GM21825 (cell line): Measurements from ENCODE around the gene EHD2.
"Not testable (repeated sequence)": the region's sequence is repeated elsewhere in the genome, so short reads cannot be mapped to it uniquely, and the experiment has no call there.

Source experiments
- ATAC-seq: cut with Tn5 transposase; IDR thresholded peaks from one replicate; pipeline ENCODE4 v1.9.1; 2021; ENCODE audit warnings: mild to moderate bottlenecking, moderate library complexity; ENCODE audit not compliant: unreplicated experiment

Gene EHD2

DNA sequence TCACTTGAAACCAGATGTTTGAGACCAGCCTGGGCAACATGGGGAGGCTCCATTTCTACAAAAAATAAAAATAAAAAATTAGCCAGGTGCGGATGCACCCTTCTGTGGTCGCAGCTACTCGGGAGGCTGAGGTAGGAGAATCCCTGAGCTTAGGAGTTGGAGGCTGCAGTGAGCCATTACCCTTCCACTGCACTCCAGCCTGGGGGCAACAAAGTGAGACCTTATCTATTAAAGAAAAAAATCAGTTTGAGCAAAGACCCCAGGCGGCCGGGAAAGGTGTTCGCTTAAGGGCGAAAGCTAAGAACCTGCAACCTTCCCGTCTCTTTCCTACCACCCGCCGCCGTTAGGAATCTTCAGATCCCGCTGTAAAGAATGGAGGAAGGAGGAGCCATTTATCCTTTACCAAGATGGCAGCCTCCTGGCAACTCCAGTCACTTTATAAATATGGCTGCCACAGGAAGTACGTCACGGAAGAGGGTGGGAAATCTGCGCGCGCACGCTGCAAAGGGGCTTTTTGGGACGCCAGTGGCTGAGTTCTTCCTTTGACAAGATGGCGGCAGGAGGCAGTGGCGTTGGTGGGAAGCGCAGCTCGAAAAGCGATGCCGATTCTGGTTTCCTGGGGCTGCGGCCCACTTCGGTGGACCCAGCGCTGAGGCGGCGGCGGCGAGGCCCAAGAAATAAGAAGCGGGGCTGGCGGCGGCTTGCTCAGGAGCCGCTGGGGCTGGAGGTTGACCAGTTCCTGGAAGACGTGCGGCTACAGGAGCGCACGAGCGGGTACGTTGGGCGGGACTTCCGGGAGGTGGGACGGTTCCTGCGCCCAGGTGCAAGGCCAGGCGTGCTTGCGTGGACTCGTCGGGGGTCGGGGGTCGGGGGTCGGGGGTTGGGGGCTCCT lies 32.0 kb downstream of the EHD2 start, which contains the start of gene NOP53:
NOP53 (plus strand) TSS at position 537 of the 892 bp plus-strand sequence; CDS start at position 551, 14 bp downstream.
- ATAC-seq, result peak; percentile 59

DNA sequence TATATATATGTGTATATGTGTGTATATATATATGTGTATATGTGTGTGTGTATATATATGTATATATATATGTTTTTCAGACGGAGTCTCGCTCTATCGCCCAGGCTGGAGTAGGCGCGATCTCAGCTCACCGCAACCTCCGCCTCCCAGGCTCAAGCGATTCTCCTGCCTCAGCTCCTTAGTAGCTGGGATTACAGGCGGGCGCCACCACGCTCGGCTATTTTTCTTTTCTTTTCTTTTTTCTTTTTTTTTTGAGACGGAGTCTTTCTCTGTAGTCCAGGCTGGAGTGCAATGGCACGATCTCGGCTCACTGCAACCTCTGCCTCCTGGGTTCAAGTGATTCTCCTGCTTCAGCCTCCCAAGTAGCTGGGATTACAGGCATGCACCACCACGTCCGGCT lies 32.9 kb downstream of the EHD2 start:
- ATAC-seq, result not testable (repeated sequence)

DNA sequence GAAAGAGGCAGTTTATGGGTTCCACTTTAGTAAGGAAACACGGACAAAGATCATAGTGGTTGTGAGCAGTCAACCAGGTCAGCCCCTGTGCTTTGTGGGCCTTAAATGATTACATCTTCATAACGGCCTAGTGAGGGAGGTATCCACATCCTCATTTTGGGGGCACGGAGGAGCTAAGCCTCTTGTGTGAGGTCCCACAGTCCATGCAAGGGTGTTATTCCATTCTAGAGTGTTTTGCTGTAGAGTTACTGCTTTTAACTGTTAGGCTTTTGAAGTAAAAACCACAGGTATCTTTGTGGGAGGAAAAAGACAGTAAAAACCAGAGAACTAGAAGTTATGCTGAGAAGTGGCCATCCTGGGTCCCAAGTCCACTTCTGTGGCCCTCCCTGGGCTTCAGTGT lies 36.1 kb downstream of the EHD2 start:
- no peak for ATAC-seq

DNA sequence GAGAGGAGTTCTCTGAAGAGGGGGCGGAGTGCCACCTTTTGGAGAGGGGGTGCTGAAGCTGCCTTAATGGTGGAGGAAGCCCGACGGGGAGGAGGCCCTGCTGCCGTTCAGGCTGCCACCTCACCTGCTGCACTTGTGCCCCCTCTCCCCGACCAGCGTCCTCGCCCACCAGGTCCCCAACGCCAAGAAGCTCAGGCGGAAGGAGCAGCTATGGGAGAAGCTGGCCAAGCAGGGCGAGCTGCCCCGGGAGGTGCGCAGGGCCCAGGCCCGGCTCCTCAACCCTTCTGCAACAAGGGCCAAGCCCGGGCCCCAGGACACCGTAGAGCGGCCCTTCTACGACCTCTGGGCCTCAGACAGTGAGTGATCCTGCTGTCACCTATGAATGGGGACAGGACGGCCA lies 37.5 kb downstream of the EHD2 start:
- no peak for ATAC-seq

DNA sequence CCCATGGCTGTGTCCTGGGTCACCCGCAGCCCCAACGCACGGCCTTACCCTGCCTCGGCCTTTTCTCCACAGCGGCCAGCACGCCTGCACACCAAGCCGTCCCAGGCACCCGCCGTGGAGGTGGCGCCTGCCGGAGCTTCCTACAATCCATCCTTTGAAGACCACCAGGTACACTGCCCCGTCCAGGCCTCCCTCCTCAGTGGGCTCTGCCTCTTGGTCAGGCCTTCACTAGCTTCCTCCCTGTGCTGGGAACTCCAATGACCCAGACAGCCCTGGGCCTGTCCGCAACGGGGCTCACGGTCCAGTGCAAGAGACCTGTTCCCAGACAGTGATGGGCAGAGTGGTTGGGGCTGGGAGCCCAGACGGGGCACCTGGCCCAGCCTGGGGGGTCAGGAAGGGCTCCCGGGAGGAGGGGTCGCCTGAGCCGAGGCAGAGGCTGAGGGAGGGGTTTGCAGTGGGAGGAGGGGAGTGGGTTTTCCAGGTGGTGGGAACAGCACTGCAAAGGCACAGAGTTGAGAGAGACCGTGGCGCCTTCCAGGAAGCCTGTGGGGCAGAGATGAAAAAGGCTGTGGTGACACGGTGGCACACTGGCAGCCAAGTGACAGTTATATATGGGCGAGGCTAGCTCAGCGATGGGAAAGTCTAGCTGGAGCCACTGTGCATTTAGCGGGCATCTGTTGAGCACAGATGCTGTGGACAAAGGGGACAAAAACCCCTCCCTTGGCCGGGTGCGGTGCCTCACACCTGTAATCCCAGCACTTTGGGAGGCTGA lies 39.4 kb downstream of the EHD2 start:
- no peak for ATAC-seq

DNA sequence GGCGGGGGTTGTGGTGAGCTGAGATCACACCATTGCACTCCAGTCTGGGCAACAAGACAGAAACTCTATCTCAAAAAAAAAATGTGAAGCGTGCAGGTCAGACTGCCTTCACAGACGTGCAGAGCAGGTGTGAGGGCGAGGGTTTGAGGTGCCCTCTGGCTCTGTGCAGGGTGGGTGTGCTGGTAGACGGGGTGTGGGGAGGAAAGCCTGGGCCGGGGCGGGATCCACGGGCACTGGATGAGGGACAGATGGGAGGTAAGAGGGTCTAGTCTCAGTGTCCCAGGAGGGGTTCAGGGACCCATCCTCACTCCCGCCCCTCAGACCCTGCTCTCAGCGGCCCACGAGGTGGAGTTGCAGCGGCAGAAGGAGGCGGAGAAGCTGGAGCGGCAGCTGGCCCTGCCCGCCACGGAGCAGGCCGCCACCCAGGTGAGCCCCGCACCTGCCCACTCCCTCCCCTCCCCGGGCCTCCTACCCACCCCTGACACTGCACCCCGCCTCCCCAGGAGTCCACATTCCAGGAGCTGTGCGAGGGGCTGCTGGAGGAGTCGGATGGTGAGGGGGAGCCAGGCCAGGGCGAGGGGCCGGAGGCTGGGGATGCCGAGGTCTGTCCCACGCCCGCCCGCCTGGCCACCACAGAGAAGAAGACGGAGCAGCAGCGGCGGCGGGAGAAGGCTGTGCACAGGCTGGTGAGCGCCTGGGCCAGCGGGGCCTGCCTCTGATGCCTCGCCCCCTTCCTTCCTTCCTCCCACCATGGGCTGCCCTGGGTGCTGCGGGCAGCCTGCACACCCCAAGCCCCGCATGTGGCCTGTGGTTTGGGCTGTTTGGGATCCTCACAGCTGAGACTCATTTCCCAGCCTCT lies 41.2 kb downstream of the EHD2 start:
- ATAC-seq, result no peak

DNA sequence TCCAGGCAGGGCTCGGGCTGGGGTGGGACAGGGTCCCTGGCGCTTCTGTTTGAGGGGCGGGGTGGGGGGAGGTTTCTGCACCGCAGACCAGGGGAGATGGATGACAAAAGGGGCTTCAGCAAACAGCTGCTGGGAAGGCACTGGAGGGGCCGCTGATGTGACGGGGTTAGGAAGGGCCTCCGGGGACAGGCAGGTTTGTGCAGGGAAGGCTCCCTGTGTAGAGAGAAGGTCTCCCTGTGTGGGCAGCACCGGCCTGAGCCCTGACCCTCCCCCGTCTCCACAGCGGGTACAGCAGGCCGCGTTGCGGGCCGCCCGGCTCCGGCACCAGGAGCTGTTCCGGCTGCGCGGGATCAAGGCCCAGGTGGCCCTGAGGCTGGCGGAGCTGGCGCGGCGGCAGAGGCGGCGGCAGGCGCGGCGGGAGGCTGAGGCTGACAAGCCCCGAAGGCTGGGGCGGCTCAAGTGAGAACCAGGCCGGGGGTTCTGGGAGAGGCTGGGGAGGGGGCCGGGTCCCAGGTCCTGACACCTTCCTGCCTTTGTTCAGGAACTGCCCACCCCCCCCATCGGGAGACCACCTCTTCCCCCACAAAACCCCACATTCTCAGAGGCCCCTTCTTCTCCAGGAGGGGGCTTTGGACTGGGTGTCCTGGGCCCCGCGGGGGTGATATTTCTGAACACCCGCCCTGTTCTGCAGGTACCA lies 42.0 kb downstream of the EHD2 start:
- no peak for ATAC-seq

DNA sequence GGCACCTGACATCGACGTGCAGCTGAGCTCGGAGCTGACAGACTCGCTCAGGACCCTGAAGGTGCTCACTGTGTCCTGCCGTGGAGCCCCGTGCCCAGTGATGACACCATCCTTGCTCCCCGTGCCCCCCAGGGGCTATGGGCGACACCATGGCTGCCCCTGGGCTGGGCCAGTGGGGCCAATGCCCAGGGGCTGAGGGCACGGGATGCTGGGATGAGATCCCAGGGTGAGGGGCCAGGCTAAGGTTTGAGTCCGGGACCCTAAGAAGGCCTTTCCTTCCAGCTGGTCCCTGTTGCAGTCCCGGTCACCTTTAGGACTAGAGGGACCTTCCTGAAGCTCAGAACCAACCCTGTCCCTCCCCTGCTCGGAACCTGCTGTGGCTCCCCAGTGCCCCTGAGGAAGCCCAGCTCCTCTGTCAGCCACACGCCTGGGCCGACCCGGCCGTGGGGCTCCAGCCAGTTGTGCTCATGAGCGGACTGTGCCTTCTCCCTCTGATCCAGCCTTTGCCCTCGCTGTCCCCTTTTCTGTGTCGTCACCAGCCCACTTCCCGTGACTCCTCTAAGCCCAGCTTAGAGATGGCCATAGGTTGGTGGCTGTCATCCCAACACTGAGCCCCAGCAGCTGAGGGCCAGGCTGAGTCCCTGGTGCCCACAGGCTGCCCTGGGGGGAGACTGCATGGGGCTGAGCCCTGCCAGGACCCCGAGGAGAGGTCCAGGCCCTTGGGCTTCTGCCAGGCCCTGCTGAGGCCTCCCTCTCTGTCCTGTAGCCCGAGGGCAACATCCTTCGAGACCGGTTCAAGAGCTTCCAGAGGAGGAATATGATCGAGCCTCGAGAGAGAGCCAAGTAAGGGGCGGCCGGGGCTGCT lies 42.8 kb downstream of the EHD2 start:
- no peak for ATAC-seq

DNA sequence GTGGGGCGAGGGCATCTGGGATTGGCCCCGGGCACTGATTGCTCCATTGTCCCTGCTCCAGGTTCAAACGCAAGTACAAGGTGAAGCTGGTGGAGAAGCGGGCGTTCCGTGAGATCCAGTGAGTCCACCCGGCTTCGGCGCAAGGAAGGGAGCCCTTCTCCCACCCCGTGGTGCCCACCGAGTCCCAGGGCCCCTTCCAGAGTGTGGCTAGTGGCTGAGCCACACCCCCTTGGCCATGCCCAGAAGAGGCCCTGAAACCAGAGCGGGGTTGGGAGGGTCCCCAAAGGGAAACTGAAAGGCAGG lies 43.4 kb downstream of the EHD2 start:
- ATAC-seq, result no peak

DNA sequence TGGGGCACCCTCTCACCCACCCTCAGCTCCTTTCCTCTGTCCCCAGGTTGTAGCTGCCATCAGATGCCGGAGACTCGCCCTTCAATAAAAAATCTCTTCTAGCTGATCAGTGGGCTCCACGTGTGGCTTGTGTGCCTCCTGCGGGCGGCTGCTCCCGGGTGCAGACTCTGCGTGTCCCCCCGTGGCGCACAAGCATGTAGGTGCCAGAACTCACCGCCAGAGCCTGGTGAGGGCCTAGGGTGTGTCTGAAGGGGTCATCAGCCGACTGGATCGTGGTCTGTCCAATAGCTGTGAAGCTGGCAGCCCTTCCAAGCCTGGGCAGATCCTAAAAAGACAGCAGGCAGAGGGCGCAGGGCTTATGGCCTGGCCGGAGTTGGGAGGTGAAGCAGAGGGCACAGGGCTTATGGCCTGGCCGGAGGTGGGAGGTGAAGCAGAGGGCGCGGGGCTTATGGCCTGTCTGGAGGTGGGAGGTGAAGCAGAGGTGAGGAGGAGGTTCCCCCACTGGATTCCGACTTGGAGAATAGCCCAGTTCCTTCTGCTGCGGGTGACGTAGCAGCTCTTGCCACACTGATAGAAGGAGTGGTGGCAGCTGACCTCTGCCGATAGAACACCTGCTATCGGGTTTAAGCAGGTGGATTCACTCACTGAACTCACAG lies 43.9 kb downstream of the EHD2 start:
- ATAC-seq, result no peak

DNA sequence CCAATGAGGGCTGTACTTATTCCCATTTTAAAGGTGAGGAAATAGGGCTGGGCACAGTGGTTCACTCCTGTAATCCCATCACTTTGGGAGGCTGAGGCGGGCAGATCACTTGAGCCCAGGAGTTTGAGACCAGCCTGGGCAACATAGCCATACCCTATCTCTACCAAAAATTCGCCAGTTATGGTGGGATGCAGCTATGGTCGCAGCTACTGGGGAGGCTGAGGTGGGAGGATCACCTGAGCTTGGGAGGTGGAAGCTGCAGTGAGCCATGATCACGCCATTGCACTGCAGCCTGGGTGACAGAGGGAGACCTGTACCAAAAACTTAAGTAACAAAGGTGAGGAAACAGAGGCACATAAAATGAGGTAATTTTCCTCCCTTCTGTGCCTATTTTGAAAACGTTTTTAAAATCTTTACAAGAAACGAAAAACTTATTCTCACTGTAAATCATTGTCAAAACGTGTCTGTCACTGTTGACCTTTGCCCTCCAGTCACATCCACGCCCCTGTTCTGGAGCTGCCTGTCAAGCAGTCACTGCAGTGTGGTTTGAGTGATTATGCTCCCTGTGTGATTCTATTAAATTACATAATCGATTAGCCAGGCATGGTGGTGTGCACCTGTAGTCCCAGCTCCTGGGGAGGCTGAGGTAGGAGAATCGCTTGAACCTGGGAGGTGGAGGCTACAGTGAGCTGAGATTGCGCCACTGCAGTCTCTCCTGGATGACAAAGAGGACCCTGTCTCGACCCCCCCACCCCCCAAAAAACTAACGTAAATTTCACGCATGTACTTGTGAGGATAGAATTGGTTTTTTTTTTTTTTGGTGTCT lies 44.6 kb downstream of the EHD2 start:
- no peak for ATAC-seq

DNA sequence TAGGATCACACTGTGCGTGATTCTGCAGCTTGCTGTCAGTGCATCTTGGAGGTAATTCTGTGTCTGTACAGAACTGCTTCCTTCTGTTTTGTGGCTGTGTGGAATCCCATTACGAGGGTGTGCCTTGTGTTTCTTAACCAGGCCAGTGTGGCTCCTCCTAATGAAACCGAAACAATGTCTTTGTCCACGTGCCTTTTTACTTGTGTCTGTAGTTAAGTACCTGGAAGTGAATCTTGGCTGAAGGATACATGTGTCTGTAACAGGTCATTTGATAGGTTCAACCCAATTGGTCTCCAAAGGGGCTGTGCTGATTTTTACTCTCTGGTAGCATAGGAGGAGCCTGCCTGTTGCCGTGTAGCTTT lies 45.2 kb downstream of the EHD2 start:
- no peak for ATAC-seq

DNA sequence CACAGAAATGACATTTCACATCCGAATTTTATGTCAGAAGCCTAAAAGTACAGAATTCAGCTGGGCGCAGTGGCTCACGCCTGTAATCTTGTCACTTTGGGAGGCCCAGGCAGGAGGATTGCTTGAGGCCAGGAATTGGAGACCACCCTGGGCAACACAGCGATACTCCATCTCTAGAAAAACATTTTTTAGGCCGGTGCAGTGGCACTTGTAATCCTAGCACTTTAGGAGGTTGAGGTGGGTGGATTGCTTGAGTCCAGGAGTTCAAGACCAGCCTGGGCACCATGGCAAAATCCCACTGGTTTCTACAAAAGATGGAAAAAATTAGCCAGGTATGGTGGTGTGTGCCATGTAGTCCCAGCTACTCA lies 47.4 kb downstream of the EHD2 start:
- no peak for ATAC-seq

DNA sequence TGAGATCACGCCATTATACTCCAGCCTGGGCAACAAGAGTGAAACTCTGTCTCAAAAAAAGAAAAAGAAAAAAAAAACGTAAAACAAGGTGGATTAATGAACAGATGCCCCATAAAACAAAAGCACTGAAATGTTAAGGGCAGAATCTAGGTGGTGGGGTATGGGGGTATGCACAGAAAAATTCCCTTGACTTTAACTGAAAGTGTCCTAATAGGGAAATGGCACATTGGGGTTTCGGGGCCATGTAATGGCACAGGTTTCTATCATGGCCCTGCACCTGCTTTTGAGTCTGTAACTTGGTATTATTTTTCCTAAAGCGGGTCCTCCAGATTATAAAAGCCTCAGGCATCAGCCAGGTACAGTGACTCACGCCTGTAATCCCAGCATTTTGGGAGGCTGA lies 48.3 kb downstream of the EHD2 start:
- no peak for ATAC-seq

DNA sequence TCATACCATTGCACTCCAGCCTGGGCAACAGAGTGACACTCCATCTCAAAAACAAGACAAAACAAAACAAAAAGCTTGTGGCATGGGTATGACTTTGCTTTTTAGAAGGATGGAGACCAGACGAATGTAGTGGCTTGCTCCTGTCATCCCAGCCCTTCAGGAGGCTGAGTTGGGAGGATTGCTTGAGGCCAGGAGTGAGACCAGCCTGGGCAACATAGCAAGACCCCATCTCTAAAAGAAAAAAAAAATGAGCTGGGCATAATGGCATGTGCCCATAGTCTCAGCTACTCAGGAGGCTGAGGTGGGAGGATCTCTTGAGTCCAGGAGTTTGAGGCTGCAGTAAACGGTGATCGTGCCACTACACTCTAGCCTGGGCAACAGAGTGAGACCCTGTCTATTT lies 48.9 kb downstream of the EHD2 start:
- ATAC-seq, result no peak

DNA sequence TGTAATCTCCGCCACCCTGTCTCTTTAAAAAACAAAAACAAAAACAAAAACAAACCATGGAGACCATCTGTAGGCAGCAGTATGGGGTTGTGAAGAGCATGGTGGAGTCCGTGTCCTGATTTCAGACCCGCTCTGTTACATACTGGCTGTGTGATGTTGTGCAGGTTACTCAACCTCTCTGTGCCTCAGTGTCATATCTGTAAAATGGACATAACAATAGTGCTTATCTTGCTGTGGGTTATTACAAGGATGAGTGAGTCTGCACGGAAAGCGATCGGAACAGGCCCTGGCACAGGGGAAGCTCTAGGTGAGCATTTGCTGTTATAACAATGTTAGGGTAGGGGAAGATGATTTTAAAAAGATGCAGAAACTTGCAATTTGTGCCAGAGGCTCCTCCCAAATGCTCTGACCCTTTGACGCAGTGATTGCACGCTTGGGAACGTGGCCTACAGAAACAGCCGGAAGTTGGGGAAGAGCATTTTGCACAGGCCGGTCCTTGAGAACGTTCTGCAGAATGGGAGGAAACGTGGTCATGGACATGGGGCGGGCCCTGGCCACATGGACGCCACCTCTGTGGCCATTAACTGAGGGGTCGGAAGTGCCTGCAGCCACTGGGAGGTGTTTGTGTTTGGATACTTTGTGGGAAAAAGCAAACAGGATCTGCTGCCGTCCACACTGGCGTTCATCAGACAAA lies 49.5 kb downstream of the EHD2 start:
- ATAC-seq, result no peak

DNA sequence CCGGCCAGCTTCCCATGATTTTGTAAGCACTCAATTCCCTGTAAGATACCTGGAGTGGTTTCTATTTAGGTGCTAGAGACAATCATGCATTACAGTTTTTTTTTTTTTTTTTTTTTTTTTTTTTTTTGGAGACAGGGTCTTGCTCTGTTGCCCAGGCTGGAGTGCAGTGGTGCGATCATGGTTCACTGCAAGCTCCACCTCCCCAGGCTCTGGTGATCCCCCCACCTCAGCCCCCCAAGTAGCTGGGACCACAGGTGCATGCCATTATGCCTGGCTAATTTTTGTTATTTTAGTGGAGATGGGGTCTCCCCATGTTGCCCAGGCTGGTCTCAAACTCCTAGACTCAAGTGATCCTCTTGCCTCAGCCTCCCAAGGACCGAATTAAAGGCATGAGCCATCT lies 51.5 kb downstream of the EHD2 start:
- ATAC-seq, result not testable (repeated sequence)
